ENCODE measurements around the gene NSUN2.

DNA sequence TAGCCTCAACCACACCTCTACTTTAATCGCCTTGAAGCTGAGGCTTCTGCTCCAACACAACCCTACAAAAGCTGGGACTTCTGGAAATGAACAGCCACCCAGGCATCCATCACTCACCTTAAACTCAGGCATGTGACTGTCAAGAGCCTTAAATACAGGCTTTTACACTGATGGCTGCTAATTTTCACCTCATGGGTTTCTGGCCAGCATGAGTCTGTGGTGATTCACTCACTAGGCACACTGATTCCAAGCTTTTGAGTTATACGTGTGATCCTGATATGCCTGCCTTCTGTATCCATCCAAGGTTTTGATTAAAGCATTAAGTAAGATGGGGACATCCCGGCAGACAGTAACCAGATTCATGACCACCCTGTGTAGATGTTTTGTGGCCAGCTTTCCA, 8.9 kb downstream of the NSUN2 start:
- TF ChIP-seq, protein P1, sequence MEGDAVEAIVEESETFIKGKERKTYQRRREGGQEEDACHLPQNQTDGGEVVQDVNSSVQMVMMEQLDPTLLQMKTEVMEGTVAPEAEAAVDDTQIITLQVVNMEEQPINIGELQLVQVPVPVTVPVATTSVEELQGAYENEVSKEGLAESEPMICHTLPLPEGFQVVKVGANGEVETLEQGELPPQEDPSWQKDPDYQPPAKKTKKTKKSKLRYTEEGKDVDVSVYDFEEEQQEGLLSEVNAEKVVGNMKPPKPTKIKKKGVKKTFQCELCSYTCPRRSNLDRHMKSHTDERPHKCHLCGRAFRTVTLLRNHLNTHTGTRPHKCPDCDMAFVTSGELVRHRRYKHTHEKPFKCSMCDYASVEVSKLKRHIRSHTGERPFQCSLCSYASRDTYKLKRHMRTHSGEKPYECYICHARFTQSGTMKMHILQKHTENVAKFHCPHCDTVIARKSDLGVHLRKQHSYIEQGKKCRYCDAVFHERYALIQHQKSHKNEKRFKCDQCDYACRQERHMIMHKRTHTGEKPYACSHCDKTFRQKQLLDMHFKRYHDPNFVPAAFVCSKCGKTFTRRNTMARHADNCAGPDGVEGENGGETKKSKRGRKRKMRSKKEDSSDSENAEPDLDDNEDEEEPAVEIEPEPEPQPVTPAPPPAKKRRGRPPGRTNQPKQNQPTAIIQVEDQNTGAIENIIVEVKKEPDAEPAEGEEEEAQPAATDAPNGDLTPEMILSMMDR (IDR thresholded peaks at IDR 0.05; ENCODE audit: insufficient read depth, low read depth, low read length), result no peak
- TF ChIP-seq EZH2 (IDR thresholded peaks at IDR 0.05; ENCODE audit: insufficient read depth, low read length), result no peak
